HEK293 (cell line): ENCODE data around the gene AEBP2.
A peak's percentile ranks its signal among the peaks of the same experiment; 100 is the strongest.

Experiments
- CTCF ChIA-PET: fragments of 350-600 bp; formaldehyde crosslinking; extraction: SDS; loops from one replicate; lab custom pipeline; 2021; ENCODE audit warnings: antibody characterized with exemption; lab: Yijun Ruan, JAX
- POLR2A ChIA-PET: fragments of 300-600 bp; formaldehyde crosslinking; extraction: SDS; loops from one replicate; lab custom pipeline; 2020; ENCODE audit warnings: antibody characterized with exemption, inconsistent platforms; lab: Yijun Ruan, JAX
- H3K27ac ChIP-seq: fragments of 200-500 bp; sonication (Bioruptor generic); 2 replicates; pipeline ENCODE4 v1.5.1; 2014; ENCODE audit warnings: low read depth, low read length, control low read depth, inconsistent platforms; ENCODE audit errors: extremely low read depth
- H3K36me3 ChIP-seq, 2 experiments: fragments of 200-500 bp in 1 of 2; sonication (Bioruptor generic) in 1 of 2; 1 replicate in 1 of 2; 2 replicates in 1 of 2; pipeline ENCODE4 v1.5.1; 2014 to 2017; ENCODE audit warnings: inconsistent platforms in 2 of 2, low read length in 2 of 2; ENCODE audit not compliant: control insufficient read depth in 2 of 2, insufficient read depth in 1 of 2
- H3K4me1 ChIP-seq: fragments of 200-500 bp; sonication (Bioruptor generic); 2 replicates; pipeline ENCODE4 v1.5.1; 2014; ENCODE audit warnings: mild to moderate bottlenecking, low read length, inconsistent platforms; ENCODE audit not compliant: control insufficient read depth, insufficient read depth
- H3K4me3 ChIP-seq: 2 replicates; pipeline ENCODE4 v1.5.1; 2011; ENCODE audit warnings: low read depth, mild to moderate bottlenecking, control low read depth, low read length, moderate library complexity
- H3K9me3 ChIP-seq: fragments of 200-500 bp; sonication (Bioruptor generic); 2 replicates; pipeline ENCODE4 v1.5.1; 2014; ENCODE audit warnings: low read depth, low read length, inconsistent platforms; ENCODE audit not compliant: control insufficient read depth, insufficient read depth
- ATF2 ChIP-seq: fragments of 450-650 bp; formaldehyde crosslinking; IDR thresholded peaks from 2 replicates; pipeline ENCODE4 v1.5.1; 2016; ENCODE audit warnings: missing biosample characterization, missing genetic modification characterization, low read depth
- GLI4 ChIP-seq: fragments of 450-650 bp; formaldehyde crosslinking; IDR thresholded peaks from 2 replicates; pipeline ENCODE4 v1.5.1; 2016; ENCODE audit warnings: missing biosample characterization, missing genetic modification characterization
- KLF17 ChIP-seq: fragments of 450-650 bp; formaldehyde crosslinking; IDR thresholded peaks from 2 replicates; pipeline ENCODE4 v1.5.1; 2016; ENCODE audit warnings: missing biosample characterization, missing genetic modification characterization
- MZF1 ChIP-seq: fragments of 450-650 bp; formaldehyde crosslinking; IDR thresholded peaks from 2 replicates; pipeline ENCODE4 v1.5.1; 2017; ENCODE audit warnings: missing biosample characterization, missing genetic modification characterization, borderline replicate concordance
- RBAK ChIP-seq: fragments of 450-650 bp; formaldehyde crosslinking; IDR thresholded peaks from 2 replicates; pipeline ENCODE4 v1.5.1; 2016; ENCODE audit warnings: missing biosample characterization, missing genetic modification characterization
- SCRT2 ChIP-seq: fragments of 450-650 bp; formaldehyde crosslinking; IDR thresholded peaks from 2 replicates; pipeline ENCODE4 v1.5.1; 2016; ENCODE audit warnings: missing biosample characterization, missing genetic modification characterization
- SETDB1 ChIP-seq: IDR thresholded peaks from one replicate; pipeline ENCODE4 v1.6.1; 2017; ENCODE audit warnings: mild to moderate bottlenecking, low read length, moderate library complexity, mixed read lengths; ENCODE audit not compliant: insufficient read length
- ZBTB11 ChIP-seq: fragments of 450-650 bp; formaldehyde crosslinking; conservative IDR thresholded peaks from 2 replicates; pipeline ENCODE4 v1.5.1; 2016; ENCODE audit warnings: low read depth, missing biosample characterization, missing genetic modification characterization
- ZBTB17 ChIP-seq: fragments of 450-650 bp; formaldehyde crosslinking; IDR thresholded peaks from 2 replicates; pipeline ENCODE4 v1.5.1; 2016; ENCODE audit warnings: missing biosample characterization, missing genetic modification characterization
- ZNF202 ChIP-seq: fragments of 450-650 bp; formaldehyde crosslinking; IDR thresholded peaks from 2 replicates; pipeline ENCODE4 v1.5.1; 2016; ENCODE audit warnings: missing biosample characterization, missing genetic modification characterization, borderline replicate concordance
- ZNF223 ChIP-seq: fragments of 450-650 bp; formaldehyde crosslinking; IDR thresholded peaks from 2 replicates; pipeline ENCODE4 v1.5.1; 2016; ENCODE audit warnings: missing biosample characterization, missing genetic modification characterization
- ZNF324 ChIP-seq: fragments of 450-650 bp; formaldehyde crosslinking; IDR thresholded peaks from 2 replicates; pipeline ENCODE4 v1.5.1; 2016; ENCODE audit warnings: missing biosample characterization, missing genetic modification characterization
- ZNF518A ChIP-seq: fragments of 450-650 bp; formaldehyde crosslinking; conservative IDR thresholded peaks from 2 replicates; pipeline ENCODE4 v1.5.1; 2016; ENCODE audit warnings: low read depth, missing biosample characterization, missing genetic modification characterization
- ZNF530 ChIP-seq: fragments of 450-650 bp; formaldehyde crosslinking; IDR thresholded peaks from 2 replicates; pipeline ENCODE4 v1.5.1; 2016; ENCODE audit warnings: low read depth, missing biosample characterization, missing genetic modification characterization
- ZNF560 ChIP-seq: fragments of 450-650 bp; formaldehyde crosslinking; IDR thresholded peaks from 2 replicates; pipeline ENCODE4 v1.5.1; 2017; ENCODE audit warnings: missing biosample characterization, missing genetic modification characterization, borderline replicate concordance
- ZNF792 ChIP-seq: fragments of 450-650 bp; formaldehyde crosslinking; IDR thresholded peaks from 2 replicates; pipeline ENCODE4 v1.5.1; 2016; ENCODE audit warnings: missing biosample characterization, missing genetic modification characterization
- ZSCAN23 ChIP-seq: fragments of 450-650 bp; formaldehyde crosslinking; IDR thresholded peaks from 2 replicates; pipeline ENCODE4 v1.5.1; 2016; ENCODE audit warnings: missing biosample characterization, missing genetic modification characterization
- TF ChIP-seq, protein P1 (sequence below): fragments of 450-650 bp; formaldehyde crosslinking; IDR thresholded peaks from 2 replicates; pipeline ENCODE4 v1.5.1; 2017; ENCODE audit warnings: missing biosample characterization, missing genetic modification characterization
- TF ChIP-seq, protein P2 (sequence below): fragments of 450-650 bp; formaldehyde crosslinking; IDR thresholded peaks from 2 replicates; pipeline ENCODE4 v1.5.1; 2016; ENCODE audit warnings: missing biosample characterization, missing genetic modification characterization
- TF ChIP-seq, protein P3 (sequence below): fragments of 450-650 bp; formaldehyde crosslinking; IDR thresholded peaks from 2 replicates; pipeline ENCODE4 v1.5.1; 2017; ENCODE audit warnings: missing biosample characterization, missing genetic modification characterization

The AEBP2 gene

GRCh38 chr12:19431407-19432308 lies 7.6 kb upstream of the AEBP2 start:
- POLR2A ChIA-PET = no interaction called here
- H3K36me3 ChIP-seq = no peaks in the 10 kb centered on the region
- H3K4me1 ChIP-seq = no peaks in the 10 kb centered on the region
- H3K4me3 ChIP-seq = no peak overlapping the region
- CTCF ChIA-PET = interaction anchor here (0.7 kb wide), 1 partner anchor 436 kb away, joined by 3 read pairs; no protein-coding TSS in a partner anchor
- H3K27ac ChIP-seq = peak overlapping the region; percentile 70
- no peaks in the 10 kb centered on the region for H3K9me3 ChIP-seq
- no peak for TF ChIP-seq RBAK (tag by site-specific recombination)
- no peak for TF ChIP-seq ZSCAN23 (tag by site-specific recombination)
- TF ChIP-seq ZBTB17 (tag by site-specific recombination) = no peak
- no peak for TF ChIP-seq ZNF792 (tag by site-specific recombination)
- TF ChIP-seq ZNF324 (tag by site-specific recombination) = no peak
- peak; percentile 59; the same call in 1 of the 2 replicates for TF ChIP-seq ATF2 (tag by site-specific recombination)
- TF ChIP-seq, protein P1, sequence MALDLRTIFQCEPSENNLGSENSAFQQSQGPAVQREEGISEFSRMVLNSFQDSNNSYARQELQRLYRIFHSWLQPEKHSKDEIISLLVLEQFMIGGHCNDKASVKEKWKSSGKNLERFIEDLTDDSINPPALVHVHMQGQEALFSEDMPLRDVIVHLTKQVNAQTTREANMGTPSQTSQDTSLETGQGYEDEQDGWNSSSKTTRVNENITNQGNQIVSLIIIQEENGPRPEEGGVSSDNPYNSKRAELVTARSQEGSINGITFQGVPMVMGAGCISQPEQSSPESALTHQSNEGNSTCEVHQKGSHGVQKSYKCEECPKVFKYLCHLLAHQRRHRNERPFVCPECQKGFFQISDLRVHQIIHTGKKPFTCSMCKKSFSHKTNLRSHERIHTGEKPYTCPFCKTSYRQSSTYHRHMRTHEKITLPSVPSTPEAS = no peak
- TF ChIP-seq, protein P2, sequence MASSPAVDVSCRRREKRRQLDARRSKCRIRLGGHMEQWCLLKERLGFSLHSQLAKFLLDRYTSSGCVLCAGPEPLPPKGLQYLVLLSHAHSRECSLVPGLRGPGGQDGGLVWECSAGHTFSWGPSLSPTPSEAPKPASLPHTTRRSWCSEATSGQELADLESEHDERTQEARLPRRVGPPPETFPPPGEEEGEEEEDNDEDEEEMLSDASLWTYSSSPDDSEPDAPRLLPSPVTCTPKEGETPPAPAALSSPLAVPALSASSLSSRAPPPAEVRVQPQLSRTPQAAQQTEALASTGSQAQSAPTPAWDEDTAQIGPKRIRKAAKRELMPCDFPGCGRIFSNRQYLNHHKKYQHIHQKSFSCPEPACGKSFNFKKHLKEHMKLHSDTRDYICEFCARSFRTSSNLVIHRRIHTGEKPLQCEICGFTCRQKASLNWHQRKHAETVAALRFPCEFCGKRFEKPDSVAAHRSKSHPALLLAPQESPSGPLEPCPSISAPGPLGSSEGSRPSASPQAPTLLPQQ (tag by site-specific recombination) = 0 out of 2 replicates have a peak, but pooled peaks have one; percentile 28
- TF ChIP-seq SETDB1 = peak; percentile 28
- 0 out of 2 replicates have a peak, but pooled peaks have one; percentile 17 for TF ChIP-seq ZNF518A (tag by site-specific recombination)
- no peak for TF ChIP-seq ZNF223 (tag by site-specific recombination)
- no peak for TF ChIP-seq ZNF560 (tag by site-specific recombination)
- no peak for TF ChIP-seq MZF1 (tag by site-specific recombination)
- no peak for TF ChIP-seq GLI4 (tag by site-specific recombination)
- no peak for TF ChIP-seq SCRT2 (tag by site-specific recombination)
- no peak for TF ChIP-seq ZNF202 (tag by site-specific recombination)
- no peak for TF ChIP-seq ZNF530 (tag by site-specific recombination)
- TF ChIP-seq ZBTB11 = no peak
- no peak for TF ChIP-seq KLF17 (tag by site-specific recombination)
- TF ChIP-seq, protein P3, sequence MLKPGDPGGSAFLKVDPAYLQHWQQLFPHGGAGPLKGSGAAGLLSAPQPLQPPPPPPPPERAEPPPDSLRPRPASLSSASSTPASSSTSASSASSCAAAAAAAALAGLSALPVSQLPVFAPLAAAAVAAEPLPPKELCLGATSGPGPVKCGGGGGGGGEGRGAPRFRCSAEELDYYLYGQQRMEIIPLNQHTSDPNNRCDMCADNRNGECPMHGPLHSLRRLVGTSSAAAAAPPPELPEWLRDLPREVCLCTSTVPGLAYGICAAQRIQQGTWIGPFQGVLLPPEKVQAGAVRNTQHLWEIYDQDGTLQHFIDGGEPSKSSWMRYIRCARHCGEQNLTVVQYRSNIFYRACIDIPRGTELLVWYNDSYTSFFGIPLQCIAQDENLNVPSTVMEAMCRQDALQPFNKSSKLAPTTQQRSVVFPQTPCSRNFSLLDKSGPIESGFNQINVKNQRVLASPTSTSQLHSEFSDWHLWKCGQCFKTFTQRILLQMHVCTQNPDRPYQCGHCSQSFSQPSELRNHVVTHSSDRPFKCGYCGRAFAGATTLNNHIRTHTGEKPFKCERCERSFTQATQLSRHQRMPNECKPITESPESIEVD (tag by site-specific recombination) = 0 out of 2 replicates have a peak, but pooled peaks have one; percentile 15
